IMR-90 (cell line): Measurements from ENCODE around the gene SLAMF8.

Experiments
- BHLHE40 ChIP-seq: fragments of 150-350 bp; IDR thresholded peaks from 2 replicates; pipeline ENCODE4 v1.6.1; 2016; ENCODE audit warnings: mild to moderate bottlenecking, low read depth, low read length
- CTCF ChIP-seq: conservative IDR thresholded peaks from 2 replicates; pipeline ENCODE4 v1.5.1; 2012; ENCODE audit warnings: mild to moderate bottlenecking, low read depth, low read length, improper control_type of control experiment
- MAFK ChIP-seq: IDR thresholded peaks from 2 replicates; pipeline ENCODE4 v1.6.1; 2012; ENCODE audit warnings: low read depth, low read length, improper control_type of control experiment
- POLR2A ChIP-seq: IDR thresholded peaks from 2 replicates; pipeline ENCODE4 v1.6.1; 2012; ENCODE audit warnings: mild to moderate bottlenecking, low read depth, low read length
- RAD21 ChIP-seq: IDR thresholded peaks from 2 replicates; pipeline ENCODE4 v1.6.1; 2012; ENCODE audit warnings: low read length, improper control_type of control experiment
- RCOR1 ChIP-seq: IDR thresholded peaks from 2 replicates; pipeline ENCODE4 v1.6.1; 2012; ENCODE audit warnings: mild to moderate bottlenecking, low read length, improper control_type of control experiment; ENCODE audit not compliant: insufficient replicate concordance
- TF ChIP-seq, protein P1 (sequence below): fragments of 150-350 bp; IDR thresholded peaks from 2 replicates; pipeline ENCODE4 v1.6.1; 2017; ENCODE audit warnings: mild to moderate bottlenecking, antibody characterized with exemption, low read length, low read depth

DNA sequence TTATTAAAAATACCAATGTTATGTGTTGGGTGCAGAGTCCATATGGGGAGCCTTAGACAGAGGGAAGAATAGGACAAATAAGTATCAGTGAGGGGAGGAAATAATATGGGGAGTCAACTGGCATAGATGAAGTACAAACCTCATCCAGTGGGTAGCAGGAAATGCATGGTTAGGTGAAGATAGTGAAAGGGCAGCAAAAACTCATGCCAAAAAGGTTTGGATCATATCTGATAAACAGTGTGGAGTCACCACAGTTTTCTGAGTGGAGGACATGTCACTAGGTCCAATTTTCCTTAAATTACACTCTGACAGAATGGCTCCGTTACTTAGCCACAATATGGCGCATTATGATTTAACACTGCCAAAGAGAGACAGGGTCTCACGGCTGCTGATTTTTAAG, 35.6 kb upstream of the SLAMF8 start:
- TF ChIP-seq CTCF (no peak), POLR2A (no peak), RCOR1 (no peak), MAFK (no peak), RAD21 (no peak), BHLHE40 (no peak)
- TF ChIP-seq, protein P1, sequence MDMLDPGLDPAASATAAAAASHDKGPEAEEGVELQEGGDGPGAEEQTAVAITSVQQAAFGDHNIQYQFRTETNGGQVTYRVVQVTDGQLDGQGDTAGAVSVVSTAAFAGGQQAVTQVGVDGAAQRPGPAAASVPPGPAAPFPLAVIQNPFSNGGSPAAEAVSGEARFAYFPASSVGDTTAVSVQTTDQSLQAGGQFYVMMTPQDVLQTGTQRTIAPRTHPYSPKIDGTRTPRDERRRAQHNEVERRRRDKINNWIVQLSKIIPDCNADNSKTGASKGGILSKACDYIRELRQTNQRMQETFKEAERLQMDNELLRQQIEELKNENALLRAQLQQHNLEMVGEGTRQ, result no peak
